ENCODE measurements around the gene ERMARD.

Gene ERMARD

DNA sequence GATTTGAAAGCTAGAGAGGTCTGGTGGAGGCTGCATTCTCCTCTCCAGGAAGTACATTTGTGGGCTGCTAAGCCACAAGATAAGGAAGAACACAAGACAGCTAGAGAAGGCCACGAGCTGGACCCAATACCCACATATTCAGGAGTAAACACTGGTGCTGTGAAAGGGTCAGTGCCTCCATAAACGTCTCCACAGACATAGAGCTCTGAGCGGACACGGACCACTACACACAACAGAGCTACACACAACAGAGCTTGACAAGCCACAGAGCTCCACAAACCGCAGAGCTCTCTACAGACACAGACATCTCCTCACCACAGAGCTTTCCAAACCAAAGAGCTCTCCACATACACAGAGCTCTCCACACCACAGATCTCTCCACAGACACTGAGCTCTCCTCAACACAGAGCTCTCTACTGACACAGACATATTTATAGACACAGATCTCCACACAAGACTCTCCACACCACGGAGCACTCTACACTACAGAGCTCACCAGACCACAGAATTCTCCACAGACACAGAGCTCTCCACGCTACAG, 51.9 kb downstream of the ERMARD start:
- no peak for DNase-seq

DNA sequence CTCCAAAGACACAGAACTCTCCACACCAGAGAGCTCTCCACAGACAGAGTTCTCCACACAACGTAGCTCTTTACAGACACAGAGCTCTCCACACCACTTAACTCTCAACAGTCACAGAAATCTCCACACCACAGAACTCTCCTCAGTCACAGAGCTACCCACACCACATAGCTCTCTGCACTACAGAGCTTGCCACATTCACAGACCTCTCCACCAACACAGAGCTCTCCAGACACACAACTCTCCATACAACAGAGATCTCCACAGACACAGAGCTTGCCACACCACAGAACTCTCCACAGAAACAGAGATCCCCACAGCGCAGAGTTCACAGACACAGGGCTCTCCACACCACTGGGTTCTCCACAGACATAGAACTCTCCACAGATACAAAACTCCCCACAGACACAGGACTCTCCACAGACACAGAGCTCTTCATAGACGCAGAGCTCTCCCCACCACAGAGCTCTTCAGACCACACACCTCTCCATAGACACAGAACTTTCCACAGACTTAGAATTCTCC, 52.5 kb downstream of the ERMARD start:
- DNase-seq: no peak

DNA sequence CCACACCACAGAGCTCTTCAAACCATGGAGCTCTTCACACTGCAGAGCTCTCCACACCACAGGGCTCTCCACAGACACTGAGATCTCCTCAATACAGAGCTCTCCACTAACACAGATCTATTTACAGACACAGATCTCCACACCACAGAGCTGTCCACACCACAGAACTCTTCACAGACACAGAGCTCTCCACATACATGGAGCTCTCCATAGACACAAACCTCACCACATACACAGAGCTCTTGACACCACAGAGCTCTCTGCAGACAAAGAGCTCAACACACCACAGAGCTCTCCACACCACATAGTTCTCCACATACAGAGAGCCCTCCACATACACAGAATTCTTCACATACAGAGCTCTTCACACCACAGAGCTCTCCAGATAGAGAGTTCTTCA, 53.0 kb downstream of the ERMARD start:
- no peak for DNase-seq

DNA sequence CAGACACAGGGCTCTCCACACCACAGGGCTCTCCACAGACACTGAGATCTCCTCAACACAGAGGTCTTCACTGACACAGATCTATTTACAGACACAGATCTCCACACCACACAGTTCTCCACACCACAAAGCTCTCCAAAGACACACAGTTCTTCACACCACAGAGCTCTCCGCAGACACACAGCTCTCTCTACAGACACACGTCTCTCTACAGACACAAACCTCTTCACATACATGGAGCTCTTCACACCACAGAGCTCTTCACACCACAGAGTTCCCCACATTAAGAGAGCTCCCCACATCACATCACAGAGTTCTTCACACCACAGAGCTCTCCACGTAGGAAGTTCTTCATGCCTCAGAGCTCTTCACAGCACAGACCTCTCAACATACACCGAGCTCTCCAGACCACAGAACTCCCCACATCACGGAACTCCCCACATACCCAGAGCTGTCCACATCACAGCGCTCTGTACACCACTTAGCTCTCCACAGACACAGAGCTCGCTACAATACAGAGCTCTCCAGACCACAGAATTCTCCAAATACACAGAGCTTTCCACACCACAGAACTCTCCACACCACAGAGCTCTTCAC, 53.9 kb downstream of the ERMARD start:
- DNase-seq: no peak

DNA sequence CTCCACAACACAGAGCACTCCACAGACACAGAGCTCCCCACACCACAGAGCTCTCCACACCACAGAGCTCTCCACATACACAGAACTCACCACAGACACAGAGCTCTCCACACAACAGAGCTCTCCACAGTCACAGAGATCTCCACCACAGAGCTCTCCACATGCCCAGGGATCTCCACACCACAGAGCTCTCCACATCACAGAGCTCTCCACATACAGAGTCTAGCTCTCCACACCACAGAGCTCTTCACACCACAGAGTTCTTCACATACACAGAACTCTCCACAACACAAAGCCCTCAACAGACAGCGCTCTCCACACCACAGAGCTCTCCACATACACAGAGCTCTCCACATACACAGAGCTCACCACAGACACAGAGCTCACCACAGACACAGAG, 55.3 kb downstream of the ERMARD start:
- DNase-seq: no peak

DNA sequence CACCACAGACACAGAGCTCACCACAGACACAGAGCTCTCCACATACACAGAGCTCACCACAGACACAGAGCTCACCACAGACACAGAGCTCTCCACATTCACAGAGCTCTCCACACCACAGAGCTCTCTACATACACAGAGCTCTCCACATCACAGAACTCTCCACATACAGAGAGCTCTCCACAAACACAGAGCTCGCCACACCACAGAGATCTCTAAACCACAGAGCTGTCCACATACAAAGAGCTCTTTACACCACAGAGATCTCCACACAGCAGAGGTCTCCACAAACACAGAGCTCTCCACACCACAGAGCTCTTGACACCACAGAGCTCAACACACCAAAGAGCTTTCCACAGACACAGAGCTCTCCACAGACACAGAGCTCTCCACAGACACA, 55.8 kb downstream of the ERMARD start:
- DNase-seq: no peak

DNA sequence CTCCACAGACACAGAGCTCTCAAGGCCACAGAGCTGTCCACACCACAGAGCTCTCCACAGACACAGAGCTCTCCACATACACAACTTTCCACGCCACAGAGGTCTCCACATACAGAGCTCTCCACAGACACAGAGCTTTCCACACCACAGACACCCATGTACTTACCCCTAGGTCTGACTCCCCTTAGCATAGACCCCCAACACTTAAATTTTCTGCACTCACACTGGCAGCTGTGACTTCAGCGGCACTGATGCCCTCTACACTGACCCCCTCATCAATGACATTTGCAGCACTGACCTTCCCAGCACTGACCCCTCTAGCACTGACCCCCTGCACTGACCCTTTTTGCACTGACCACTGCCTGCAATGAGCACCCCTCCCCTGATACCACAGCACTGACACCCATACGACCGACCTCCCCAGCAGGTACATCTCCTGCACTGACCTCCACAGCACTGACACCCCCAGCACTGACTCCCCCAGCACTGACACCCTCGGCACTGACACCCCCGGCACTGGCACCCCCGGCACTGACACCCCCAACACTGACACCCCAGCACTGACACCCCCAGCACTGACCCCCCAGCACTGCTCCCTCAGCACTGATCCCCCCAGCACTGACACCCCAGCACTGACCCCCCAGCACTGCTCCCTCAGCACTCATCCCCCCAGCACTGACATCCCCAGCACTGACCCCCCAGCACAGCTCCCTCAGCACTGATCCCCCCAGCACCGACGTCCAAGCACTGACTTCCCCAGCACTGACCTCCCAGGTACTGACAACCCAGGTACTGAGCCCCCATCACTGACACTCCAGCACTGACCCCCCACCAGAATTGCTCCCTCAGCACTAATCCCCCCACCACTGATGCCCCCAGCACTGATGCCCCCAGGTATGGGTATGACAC, 56.5 kb downstream of the ERMARD start:
- DNase-seq: no peak

DNA sequence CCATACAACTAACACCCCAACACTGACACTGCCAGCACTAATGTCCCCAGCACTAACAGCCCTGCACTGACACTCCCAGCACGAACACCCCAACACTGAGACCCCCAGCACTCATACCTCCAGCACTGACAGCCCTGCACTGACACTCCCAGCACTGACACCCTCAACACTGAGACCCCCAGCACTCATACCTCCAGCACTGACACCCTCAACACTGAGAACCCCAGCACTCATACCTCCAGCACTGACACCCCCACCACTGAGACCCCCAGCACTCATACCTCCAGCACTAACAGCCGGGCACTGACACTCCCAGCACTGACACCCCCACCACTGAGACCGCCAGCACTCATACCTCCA, 57.2 kb downstream of the ERMARD start:
- no peak for DNase-seq

DNA sequence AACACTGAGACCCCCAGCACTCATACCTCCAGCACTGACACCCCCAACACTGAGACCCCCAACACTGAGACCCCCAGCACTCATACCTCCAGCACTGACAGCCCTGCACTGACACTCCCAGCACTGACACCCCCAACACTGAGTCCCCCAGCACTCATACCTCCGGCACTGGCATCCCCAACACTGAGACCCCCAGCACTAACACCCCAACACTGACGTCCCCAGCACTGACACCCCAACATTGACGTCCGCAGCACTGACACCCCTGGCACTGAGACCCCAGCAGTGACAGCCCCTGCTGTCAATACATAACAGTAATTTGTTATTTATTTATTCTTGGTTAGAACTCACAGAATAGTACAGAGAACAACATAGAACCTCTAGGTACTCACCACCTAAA, 58.0 kb downstream of the ERMARD start:
- no peak for DNase-seq

DNA sequence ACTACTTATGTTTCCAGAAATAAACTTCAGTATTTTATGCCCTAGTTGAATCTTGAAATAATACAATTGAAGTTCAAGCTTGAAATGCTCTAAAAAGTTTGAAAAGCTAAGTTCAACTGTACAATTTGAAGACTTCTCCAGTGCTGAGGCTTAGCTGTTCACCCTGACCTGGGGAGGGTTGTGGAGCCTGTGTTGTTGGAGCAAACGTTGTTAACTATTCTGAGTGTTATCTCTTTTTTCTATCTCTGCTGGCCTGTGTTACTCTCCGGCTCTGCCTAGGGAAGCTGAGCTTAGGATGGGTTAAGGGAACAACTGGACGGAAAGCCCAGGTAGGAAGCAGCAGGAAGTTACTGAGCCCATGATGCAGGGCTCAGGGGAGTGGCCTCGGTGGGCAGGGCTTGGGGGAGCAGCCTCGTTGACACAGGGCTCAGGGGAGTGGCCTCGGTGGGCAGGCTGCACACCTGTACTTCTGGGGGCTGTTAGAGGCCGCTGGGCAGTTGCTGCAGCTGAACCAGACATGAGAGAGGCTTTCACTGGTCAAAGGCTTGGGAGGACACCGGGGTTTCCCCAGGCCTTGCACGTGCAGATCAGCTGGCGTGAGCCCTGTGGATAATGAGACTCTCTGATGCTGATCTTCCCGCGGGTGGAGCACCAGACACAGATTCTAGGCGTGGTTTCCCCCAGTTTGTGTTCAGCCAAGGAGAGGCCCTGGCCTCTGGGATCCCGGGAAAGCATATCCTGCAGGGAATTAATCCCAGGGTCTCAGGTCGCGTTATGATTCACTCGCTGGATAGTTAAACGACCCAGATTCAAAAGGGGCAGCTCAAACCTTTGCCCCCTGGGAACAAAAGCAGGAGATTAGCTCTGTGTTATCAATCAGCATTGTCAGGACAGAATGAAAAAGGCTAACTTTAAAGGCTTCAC, 58.9 kb downstream of the ERMARD start:
- DNase-seq: no peak

DNA sequence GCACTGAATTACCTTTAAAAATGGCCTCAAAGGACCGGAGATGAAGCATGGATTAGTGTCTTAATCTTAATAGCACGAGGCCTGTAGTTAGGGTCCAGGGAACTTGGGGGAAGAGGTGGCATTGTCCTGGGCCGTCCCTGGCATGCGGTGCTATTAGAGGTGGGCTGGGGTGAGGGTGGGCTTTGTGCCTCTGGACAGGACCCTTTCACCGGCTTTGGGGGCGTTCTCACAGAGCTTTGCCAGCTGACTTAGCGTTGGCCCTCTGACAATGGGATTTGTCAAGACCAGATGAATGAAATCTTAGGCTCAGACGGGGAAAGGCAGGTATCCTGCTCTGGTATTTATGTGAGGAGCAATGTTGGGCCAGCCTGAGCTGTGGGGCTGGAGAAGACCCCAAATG, 59.6 kb downstream of the ERMARD start:
- DNase-seq: no peak

DNA sequence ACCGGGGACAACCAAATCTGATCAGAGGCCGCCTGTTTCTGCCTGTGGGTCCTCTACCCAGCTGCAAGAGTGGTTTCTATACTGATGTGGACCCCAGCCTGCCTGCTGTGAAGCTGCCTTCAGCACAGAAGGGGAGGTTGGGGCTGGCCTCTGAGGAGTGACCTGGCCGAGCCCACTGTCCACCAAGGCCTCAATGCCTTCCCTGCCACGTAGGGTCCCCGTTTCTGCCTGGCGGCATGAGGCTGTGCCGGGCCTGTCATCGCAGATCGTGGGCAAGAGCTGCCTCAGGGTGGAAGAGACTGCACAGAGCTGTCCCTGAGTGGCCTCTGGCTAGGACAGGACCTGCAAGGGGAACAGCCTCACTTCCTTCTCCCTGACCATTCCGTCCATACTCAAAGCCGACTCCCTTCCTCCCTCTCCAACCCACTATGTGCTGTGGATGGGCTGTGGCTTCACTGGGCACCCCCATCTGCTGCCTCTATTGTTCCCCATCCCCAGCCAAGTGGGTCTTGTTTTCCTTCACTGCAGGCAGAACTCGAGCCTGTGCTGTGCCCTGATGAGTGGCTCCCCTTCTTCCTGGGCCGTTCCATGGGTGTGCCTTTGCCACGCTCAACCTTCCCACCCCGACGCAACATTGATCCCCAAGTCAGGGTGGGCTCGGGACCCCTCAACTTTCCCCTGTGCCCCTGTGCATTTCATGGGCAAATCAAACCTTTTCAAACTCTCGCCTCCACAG, 60.3 kb downstream of the ERMARD start:
- no peak for DNase-seq

DNA sequence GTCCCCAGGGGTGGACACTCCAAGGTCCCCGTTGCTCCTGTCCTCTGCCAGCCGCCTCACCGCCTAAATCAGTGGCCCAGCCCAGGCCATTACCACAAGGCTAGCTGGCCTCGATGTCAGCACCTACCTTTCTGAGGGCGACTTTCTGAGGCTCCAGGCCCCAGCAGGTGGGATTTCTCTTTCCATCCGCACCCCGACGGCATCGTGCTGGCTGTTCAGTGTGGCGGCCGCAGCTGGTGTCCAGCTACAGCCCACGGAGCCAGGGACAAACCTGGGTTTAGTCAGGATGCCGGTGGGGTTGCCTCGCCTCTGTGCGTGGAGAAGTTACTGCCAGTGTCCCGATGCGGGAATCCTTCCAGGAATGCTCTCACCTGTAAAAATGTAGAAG, 60.8 kb downstream of the ERMARD start:
- DNase-seq: no peak

DNA sequence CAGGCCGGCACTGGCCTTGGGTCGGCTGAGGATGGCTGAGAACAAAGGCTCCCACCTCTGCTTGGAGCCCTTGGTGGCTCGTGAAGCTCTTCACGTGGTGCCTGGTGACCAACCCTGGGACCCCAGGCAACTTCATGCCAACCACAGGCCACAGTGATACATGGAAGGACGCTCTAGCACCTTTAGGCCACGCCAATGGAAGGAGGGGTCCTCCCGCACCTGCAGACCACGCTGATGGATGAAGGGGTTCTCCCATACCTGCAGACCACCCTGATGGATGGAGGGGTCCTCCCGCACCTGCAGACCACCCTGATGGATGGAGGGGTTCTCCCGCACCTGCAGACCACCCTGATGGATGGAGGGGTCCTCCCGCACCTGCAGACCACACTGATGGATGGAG, 62.5 kb downstream of the ERMARD start:
- DNase-seq: no peak

DNA sequence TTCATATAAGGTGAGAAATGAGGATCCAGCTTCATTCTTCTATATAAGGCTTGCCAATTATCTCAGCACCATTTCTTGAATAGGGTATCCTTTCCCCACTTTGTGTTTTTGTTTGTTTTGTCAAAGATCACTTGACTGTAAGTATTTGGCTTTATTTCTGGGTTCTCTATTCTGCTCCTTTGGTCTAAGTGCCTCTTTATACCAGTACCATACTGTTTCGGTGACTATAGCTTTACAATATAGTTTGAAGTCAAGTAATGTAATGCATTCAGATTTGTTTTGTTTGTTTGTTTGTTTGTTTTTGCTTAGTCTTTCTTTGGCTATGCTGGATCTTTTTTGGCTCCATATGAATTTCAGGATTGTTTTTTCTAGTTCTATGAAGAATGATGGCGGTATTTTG, 64.6 kb downstream of the ERMARD start:
- DNase-seq: no peak

DNA sequence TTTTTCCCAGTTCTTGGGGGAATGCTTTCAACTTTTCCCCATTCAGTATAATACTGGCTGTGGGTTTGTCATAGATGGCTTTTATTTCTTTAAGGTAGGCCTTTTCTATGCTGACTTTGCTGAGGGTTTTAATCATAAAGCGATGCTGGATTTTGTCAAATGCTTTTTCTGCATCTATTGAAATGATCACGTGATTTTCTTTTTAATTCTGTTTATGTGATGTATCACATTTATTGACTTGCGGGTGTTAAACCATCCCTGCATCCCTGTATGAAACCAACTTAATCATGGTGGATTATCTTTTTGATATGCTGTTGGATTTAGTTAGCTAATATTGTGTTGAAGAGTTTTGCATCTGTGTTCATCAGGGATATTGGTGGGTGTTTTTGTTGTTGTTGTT, 65.6 kb downstream of the ERMARD start:
- DNase-seq: no peak

DNA sequence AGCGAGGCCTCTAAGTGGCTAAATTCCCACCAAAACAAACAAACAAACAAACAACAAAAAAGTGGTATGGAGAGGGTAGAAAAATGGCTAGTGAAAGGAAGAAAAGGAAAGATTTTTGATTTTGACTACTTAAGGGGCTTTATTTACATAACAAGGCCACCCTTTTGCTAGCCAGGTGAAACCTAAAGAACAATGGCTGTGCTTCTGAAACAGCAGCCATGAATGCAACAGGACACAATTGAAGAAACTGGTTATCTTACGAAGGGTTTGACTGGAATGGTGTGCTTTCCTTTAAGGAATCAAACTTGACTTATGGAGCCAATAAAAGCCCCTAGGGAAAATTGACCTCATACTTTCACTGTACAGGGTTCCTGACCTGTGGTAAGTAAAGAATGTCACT, 68.9 kb downstream of the ERMARD start:
- no peak for DNase-seq

DNA sequence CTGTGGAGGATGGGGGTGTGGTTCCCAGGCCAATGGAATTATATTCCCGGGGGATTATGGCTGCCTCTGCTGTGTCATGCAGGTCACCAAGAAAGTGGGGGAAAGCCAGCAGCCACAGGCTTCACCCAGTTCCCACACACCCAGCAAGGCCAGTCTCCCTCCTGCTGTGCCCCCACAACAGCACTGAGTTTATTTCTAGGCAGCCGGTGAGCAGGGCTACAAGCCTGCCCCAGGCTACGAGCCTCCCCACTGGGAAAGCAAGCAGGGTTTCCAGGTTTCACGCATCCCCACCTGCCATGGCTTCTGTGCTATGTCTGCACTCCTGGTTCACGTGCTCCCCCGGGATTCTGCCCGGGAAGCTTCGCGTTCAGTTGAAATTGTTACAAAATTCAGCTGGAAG, 72.6 kb downstream of the ERMARD start:
- no peak for DNase-seq

DNA sequence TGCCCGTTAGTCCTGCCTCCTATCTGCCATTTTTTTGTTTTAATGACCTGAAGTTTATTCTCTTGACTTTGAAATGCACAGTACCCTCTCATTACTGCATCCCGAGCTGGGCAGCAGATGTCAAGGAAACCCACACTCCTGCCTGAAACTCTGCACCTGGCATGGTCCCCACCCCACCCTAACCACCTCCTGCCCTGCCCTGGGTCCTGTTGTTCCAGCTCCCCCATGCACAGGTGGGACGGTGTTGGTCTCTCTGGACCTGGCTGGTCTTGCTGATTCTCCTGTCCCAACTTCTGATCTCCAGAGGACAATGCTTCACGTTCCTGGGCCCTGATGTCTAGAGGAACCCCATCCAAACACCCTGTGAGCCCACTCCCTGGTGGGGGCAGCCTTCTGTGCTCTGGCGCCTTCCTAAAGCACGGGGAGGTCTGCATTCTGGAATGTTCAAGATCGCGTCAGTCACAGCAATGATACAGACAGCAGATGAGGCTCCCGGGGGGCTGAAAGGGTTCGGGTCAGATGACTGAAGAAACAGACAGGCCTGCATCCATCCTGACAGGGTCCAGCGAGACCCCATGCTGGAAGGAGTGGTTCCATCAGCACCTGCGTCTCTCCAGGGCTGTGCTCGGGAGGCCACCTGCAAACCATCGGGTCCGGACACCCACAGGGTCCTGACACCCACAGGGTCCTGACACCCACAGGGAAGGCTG, 73.6 kb downstream of the ERMARD start:
- no peak for DNase-seq

DNA sequence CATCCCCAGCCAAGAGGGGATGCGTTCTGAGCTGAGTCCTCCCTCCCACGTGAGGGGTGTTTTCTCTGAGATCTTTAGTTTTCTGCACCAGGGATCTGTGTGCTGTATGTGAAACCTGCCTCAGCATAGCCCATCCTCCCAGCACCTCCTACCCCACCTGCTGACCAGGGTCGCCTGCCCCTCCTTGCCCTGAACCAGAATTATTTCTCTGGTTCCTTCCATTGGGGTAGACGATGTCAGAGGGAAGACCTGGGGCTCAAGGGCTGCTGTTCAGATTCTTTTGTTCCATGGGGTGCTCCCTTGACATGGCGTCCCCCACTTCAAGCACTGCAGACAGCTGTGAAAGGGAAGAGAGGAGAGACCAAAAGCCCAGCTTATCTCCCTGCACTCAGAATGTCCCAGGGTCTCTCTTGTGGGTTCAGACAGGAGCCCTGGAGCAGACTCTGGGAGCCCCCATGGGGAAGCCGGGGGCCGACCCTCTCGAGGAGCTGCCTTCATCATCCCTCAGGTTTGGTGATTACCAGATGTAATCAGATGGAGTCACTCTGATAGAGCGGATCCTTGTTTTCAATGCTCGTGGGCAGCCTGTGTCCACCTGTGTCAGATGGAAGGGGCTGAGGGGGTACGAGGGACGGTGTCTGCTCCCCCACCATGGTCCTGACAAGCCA, 74.3 kb downstream of the ERMARD start:
- no peak for DNase-seq

DNA sequence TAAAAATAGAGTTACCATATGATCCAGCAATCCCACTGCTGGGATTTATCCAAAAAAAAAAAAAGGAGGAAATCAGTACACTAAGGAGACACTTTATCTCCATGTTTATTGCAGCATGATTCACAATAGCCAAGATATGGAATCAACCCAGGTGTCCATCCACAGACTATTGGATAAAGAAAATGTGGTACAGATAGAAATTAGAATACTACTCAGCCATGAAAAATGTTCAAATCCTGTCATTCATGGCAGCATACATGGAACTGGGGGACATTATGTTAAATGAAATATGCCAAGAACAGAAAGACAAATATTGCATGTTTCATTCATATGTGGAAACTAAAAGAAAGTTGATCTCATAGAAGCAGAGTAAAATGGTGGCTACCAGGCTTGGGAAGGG, 75.3 kb downstream of the ERMARD start:
- no peak for DNase-seq
